B cell (primary cell): ENCODE results near the gene NCEH1. TPM values are rescaled to one million over a fixed set of nuclear protein-coding genes. Genes with fewer than 3 reads are reported as not detected.

Experiments used
- ATAC-seq: fragments of 200-7000 bp; cut with Tn5 transposase; one replicate; pipeline ENCODE4 v1.10.0; 2021; ENCODE audit warnings: low read depth, mild to moderate bottlenecking, moderate number of reproducible peaks, moderate library complexity
- CTCF ChIA-PET: fragments of 350-600 bp; sonication (Branson Sonifier 250); formaldehyde crosslinking; loops from one replicate; lab custom pipeline; 2021; ENCODE audit warnings: antibody characterized with exemption, inconsistent platforms; lab: Charles Lee
- POLR2A ChIA-PET: fragments of 350-600 bp; sonication (Branson Sonifier 250); formaldehyde crosslinking; loops from one replicate; lab custom pipeline; 2021; ENCODE audit warnings: antibody characterized with exemption; lab: Charles Lee
- DNase-seq: peaks from one replicate; pipeline ENCODE4 v3.0.0; 2013
- H2AFZ ChIP-seq: 2 replicates; pipeline ENCODE4 v1.6.1; 2012; ENCODE audit warnings: mild to moderate bottlenecking, low read depth, low read length; ENCODE audit not compliant: insufficient read depth, poor library complexity, severe bottlenecking
- H3K27ac ChIP-seq, 2 donors: 1 replicate in 1 of 2; 2 replicates in 1 of 2; pipeline ENCODE4 v1.5.1; 2012 to 2013; ENCODE audit warnings: low read length in 2 of 2, mild to moderate bottlenecking in 2 of 2, moderate library complexity in 1 of 2
- H3K27me3 ChIP-seq, 4 experiments: fragments of 200-600 bp in 1 of 4; sonication (generic) in 1 of 4; replicated peaks in 1 of 4; 1 replicate in 2 of 4; 2 replicates in 2 of 4; pipeline versions ENCODE4 v1.6.1 to v1.7.0; 2013 to 2016; ENCODE audit warnings: low read length in 3 of 4, mild to moderate bottlenecking in 2 of 4, mixed read lengths in 1 of 4, moderate library complexity in 1 of 4; ENCODE audit not compliant: insufficient read depth in 4 of 4, control insufficient read depth in 3 of 4; ENCODE audit errors: control extremely low read depth in 1 of 4
- H3K36me3 ChIP-seq, 2 experiments: replicated peaks in 1 of 2; 1 replicate in 1 of 2; 2 replicates in 1 of 2; pipeline versions ENCODE4 v1.6.1 to v1.7.1; 2013; ENCODE audit warnings: low read length in 1 of 2; ENCODE audit not compliant: insufficient read depth in 2 of 2, control insufficient read depth in 1 of 2; ENCODE audit errors: control extremely low read depth in 1 of 2, extremely low read depth in 1 of 2
- H3K4me1 ChIP-seq, 2 donors: fragments of 200-600 bp in 1 of 2; sonication (generic) in 1 of 2; 1 replicate in 1 of 2; 2 replicates in 1 of 2; pipeline versions ENCODE4 v1.5.1 to v1.6.1; 2013 to 2017; ENCODE audit warnings: low read length in 2 of 2; ENCODE audit not compliant: control insufficient read depth in 2 of 2, insufficient read depth in 2 of 2
- H3K4me2 ChIP-seq: replicated peaks from 2 replicates; pipeline ENCODE3; 2012; ENCODE audit warnings: mild to moderate bottlenecking, low read depth, low read length; ENCODE audit not compliant: poor library complexity, severe bottlenecking
- H3K4me3 ChIP-seq, 5 experiments: fragments of 200-600 bp in 1 of 5; sonication (generic) in 1 of 5; 1 replicate in 3 of 5; 2 replicates in 2 of 5; pipeline versions ENCODE4 v1.5.1 to v1.7.0; 2011 to 2016; ENCODE audit warnings: low read length in 4 of 5, mild to moderate bottlenecking in 4 of 5, low read depth in 2 of 5, control low read depth in 1 of 5, moderate library complexity in 1 of 5; ENCODE audit not compliant: insufficient read depth in 1 of 5; ENCODE audit errors: control extremely low read depth in 1 of 5, extremely low read depth in 1 of 5
- H3K79me2 ChIP-seq: fragments of 200-600 bp; sonication (generic); one replicate; pipeline ENCODE4 v1.6.0; 2016; ENCODE audit warnings: low read length; ENCODE audit not compliant: control insufficient read depth, insufficient read depth
- H3K9ac ChIP-seq: fragments of 200-600 bp; sonication (generic); 2 replicates; pipeline ENCODE4 v1.6.1; 2017; ENCODE audit warnings: mild to moderate bottlenecking, low read length, moderate library complexity
- H3K9me3 ChIP-seq, 3 donors: one replicate each; pipeline versions ENCODE4 v1.6.1 to v1.7.1; 2013; ENCODE audit warnings: low read length in 2 of 3; ENCODE audit not compliant: control insufficient read depth in 2 of 3, insufficient read depth in 1 of 3; ENCODE audit errors: control extremely low read depth in 1 of 3
- H4K20me1 ChIP-seq: 2 replicates; pipeline ENCODE4 v1.6.0; 2012; ENCODE audit warnings: mild to moderate bottlenecking, low read length; ENCODE audit not compliant: insufficient read depth, control insufficient read depth, poor library complexity, severe bottlenecking
- H3K27ac Mint-ChIP-seq: one replicate; pipeline ENCODE4 v1.8.0; 2021; ENCODE audit warnings: mixed read lengths
- H3K27me3 Mint-ChIP-seq: one replicate; pipeline ENCODE4 v1.8.0; 2021; ENCODE audit warnings: mixed read lengths
- H3K4me1 Mint-ChIP-seq: one replicate; pipeline ENCODE4 v1.8.0; 2021; ENCODE audit warnings: mixed read lengths
- H3K4me3 Mint-ChIP-seq: one replicate; pipeline ENCODE4 v1.8.0; 2021; ENCODE audit warnings: mixed read lengths
- H3K9me3 Mint-ChIP-seq: one replicate; pipeline ENCODE4 v1.8.0; 2022; ENCODE audit warnings: mixed read lengths; ENCODE audit not compliant: insufficient read depth
- EZH2 ChIP-seq: IDR thresholded peaks from 2 replicates; pipeline ENCODE4 v1.6.1; 2012; ENCODE audit warnings: borderline replicate concordance, low read depth, mild to moderate bottlenecking, moderate library complexity, low read length; ENCODE audit not compliant: insufficient read depth, poor library complexity, severe bottlenecking
- WGBS: methylation state at CpG from one replicate; pipeline ENCODE4 v1.1.5; 2013; ENCODE audit warnings: missing lambda C conversion rate; ENCODE audit not compliant: insufficient coverage; 5-methylcytosine and 5-hydroxymethylcytosine counted together
- intact Hi-C: fragments of 100-400 bp; cut with micrococcal nuclease; formaldehyde crosslinking; loops from one replicate; pipeline ENCODE4 v1.10.0; 2022
- polyA plus RNA-seq: library from polyadenylated mRNA; depleted of rRNA; stranded (reverse); fragments of >200 nt; gene quantifications from 2 replicates; pipeline ENCODE4 v1.2.3, GENCODE V29; 2012
- total RNA-seq, 2 donors: library from RNA; stranded (reverse); fragments of 120-200 nt in 1 of 2; gene quantifications; 1 replicate in 1 of 2; 2 replicates in 1 of 2; pipeline versions ENCODE4 v1.2.3 to v1.2.4, GENCODE V29; 2013 to 2022
- TF ChIP-seq, protein P1 (sequence below): fragments of 200-600 bp; IDR thresholded peaks from one replicate; pipeline ENCODE4 v1.8.0; 2022; ENCODE audit warnings: antibody characterized with exemption, mild to moderate bottlenecking

Gene NCEH1
- total and polyA plus RNA-seq, 2 donors (not counting 1 experiment from before 2014, with no cell fraction given): 3.4 to 8.6 TPM

- POLR2A ChIA-PET: no interaction called here
- CTCF ChIA-PET: interaction anchor here (2.6 kb wide), 1 partner anchor 31 kb away, joined by 9 read pairs; no protein-coding TSS in a partner anchor
These were observed 6.7 kb upstream of the NCEH1 start for GRCh38 chr3:172717493-172718088.

DNA sequence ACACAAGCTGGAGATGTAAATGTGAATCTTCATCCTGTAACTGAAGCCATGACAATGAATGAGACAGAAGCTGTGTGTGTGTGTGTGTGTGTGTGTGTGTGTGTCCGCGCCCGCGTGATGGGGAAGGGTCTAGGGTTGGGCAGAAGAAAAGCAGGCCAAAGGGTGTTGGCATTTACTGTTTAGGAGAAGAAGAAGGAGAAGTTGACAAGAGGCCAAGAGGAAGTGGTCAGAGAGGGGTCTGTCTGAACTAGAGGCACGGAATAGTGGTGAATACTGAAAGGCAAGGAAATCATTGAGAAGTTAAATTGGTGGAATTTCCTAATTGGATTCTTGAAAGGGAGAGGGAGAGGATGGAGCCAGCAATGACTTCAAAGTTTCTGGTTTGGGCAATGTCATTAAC, 5.6 kb upstream of the NCEH1 start:
- no peaks in the 10 kb centered on the region for H3K79me2 ChIP-seq
- no peak overlapping the region for H3K27ac Mint-ChIP-seq
- CTCF ChIA-PET: no interaction called here
- H3K4me3 Mint-ChIP-seq: no peak overlapping the region
- no peak for DNase-seq
- H3K9ac ChIP-seq: no peak overlapping the region
- peaks cover 1 to 4% of the 10 kb centered on the region in 2 donors for H3K4me1 ChIP-seq
- H4K20me1 ChIP-seq: no peaks in the 10 kb centered on the region
- 0% methylated on average over 5 of the region's 5 CpGs for WGBS
- H3K27ac ChIP-seq: no peak overlapping the region
- no peak overlapping the region for H3K4me3 ChIP-seq
- intact Hi-C loops: no loop called here
- H2AFZ ChIP-seq: no peak overlapping the region
- no peak for TF ChIP-seq EZH2
- TF ChIP-seq, protein P1, sequence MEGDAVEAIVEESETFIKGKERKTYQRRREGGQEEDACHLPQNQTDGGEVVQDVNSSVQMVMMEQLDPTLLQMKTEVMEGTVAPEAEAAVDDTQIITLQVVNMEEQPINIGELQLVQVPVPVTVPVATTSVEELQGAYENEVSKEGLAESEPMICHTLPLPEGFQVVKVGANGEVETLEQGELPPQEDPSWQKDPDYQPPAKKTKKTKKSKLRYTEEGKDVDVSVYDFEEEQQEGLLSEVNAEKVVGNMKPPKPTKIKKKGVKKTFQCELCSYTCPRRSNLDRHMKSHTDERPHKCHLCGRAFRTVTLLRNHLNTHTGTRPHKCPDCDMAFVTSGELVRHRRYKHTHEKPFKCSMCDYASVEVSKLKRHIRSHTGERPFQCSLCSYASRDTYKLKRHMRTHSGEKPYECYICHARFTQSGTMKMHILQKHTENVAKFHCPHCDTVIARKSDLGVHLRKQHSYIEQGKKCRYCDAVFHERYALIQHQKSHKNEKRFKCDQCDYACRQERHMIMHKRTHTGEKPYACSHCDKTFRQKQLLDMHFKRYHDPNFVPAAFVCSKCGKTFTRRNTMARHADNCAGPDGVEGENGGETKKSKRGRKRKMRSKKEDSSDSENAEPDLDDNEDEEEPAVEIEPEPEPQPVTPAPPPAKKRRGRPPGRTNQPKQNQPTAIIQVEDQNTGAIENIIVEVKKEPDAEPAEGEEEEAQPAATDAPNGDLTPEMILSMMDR: no peak
- H3K9me3 ChIP-seq: peaks cover 0 to 5% (median 4%) of the 10 kb centered on the region in 3 donors
- no peak overlapping the region for H3K4me2 ChIP-seq
- H3K4me1 Mint-ChIP-seq: peaks cover under 1% of the 10 kb centered on the region
- peaks cover 0 to 18% (median 0%) of the 10 kb centered on the region in 4 experiments for H3K27me3 ChIP-seq
- peaks cover 15% of the 10 kb centered on the region for H3K27me3 Mint-ChIP-seq
- POLR2A ChIA-PET: no interaction called here
- ATAC-seq: no peak
- H3K36me3 ChIP-seq: no peaks in the 10 kb centered on the region
- H3K9me3 Mint-ChIP-seq: peaks cover 3% of the 10 kb centered on the region

More at GRCh38 chr3:172717493-172718088, 6.7 kb upstream of the NCEH1 start:
- no peaks in the 10 kb centered on the region for H3K36me3 ChIP-seq
- no peaks in the 10 kb centered on the region for H3K4me1 Mint-ChIP-seq
- no peaks in the 10 kb centered on the region for H3K79me2 ChIP-seq
- H4K20me1 ChIP-seq: no peaks in the 10 kb centered on the region
- H3K9ac ChIP-seq: no peak overlapping the region
- H3K9me3 ChIP-seq: peaks cover 0 to 5% (median 4%) of the 10 kb centered on the region in 3 donors
- ATAC-seq (no peak), DNase-seq (no peak)
- no peak for TF ChIP-seq EZH2
- TF ChIP-seq, protein P1: no peak
- H2AFZ ChIP-seq: no peak overlapping the region
- peaks cover 0 to 3% of the 10 kb centered on the region in 2 donors for H3K4me1 ChIP-seq
- no peak overlapping the region for H3K4me2 ChIP-seq
- intact Hi-C loops: no loop called here
- peaks cover 0 to 18% (median 0%) of the 10 kb centered on the region in 4 experiments for H3K27me3 ChIP-seq
- H3K27me3 Mint-ChIP-seq: peaks cover 18% of the 10 kb centered on the region
- H3K4me3 ChIP-seq: no peak overlapping the region
- H3K4me3 Mint-ChIP-seq: no peak overlapping the region
- H3K27ac ChIP-seq: no peak overlapping the region
- WGBS: 83% methylated on average over 1 of the region's 4 CpGs
- no peak overlapping the region for H3K27ac Mint-ChIP-seq
- H3K9me3 Mint-ChIP-seq: peaks cover 3% of the 10 kb centered on the region
